Inferior parietal cortex (tissue), 1 donor: ENCODE measurements around the gene FGF1.

Experiments used
- DNase-seq: peaks from one replicate; pipeline ENCODE4 v3.0.0-alpha.2; 2016; ENCODE audit errors: extremely low spot score

The FGF1 gene

DNA sequence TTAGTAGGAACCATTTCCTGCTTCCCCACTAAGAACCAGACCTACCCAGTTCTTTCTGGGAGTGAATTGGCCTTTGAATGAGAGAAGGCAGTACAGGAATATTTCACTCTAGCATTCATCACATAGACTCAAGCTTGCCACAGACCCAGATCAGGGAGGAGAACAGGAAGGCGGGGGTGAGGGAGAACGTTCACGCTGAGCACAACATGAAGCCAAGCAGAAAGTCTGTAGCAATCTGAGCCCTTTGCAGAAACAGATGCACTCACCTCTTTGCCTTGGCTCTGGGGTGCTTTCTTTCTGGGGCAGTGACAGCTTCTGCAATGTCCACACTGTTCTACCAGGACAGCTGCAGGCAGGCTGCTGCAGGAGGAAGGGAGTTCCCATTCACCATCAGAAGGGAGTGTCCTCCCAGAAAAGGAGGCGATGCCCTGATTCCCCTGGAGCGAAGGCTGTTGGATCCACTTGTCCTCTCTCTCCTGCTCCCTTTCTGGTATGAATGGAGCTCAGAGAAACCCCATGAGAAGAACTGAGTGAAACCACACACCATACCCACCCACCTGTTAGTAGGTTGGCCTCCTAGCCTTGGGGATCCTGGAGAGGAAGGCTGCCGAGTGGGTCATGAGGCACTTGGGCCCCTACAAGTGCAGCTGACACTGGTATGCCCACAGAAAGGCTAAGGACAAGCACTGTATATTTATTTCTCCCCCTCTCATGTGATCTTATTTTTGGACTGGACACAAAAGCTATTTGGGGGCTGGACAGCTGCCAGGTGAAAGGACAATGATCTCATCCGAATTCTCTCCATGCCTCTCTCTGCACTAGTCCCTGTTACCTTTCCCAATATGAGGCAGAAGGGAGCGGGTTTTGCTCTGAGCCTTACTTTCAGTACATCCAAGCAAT, 11.7 kb upstream of the FGF1 start:
- no peak for DNase-seq

DNA sequence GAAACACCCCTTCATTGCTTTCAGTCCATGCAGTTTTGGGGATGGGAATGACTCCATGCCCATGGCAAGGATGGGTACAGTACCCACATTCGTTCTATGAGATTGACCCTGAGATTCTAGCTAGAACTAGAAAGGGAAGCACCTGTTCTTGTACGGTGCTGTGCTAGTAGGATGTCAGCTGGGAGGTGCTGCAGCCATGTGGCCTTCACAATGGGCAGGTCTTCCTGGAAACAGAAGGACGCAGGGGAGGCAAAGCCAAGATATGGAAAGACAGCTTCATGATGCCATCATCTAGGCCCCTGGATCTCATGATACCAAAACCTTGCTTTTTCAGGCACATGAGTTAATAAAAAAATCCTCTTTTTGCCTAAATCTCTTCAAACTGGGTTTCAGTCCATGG, 10.5 kb upstream of the FGF1 start:
- DNase-seq: no peak

DNA sequence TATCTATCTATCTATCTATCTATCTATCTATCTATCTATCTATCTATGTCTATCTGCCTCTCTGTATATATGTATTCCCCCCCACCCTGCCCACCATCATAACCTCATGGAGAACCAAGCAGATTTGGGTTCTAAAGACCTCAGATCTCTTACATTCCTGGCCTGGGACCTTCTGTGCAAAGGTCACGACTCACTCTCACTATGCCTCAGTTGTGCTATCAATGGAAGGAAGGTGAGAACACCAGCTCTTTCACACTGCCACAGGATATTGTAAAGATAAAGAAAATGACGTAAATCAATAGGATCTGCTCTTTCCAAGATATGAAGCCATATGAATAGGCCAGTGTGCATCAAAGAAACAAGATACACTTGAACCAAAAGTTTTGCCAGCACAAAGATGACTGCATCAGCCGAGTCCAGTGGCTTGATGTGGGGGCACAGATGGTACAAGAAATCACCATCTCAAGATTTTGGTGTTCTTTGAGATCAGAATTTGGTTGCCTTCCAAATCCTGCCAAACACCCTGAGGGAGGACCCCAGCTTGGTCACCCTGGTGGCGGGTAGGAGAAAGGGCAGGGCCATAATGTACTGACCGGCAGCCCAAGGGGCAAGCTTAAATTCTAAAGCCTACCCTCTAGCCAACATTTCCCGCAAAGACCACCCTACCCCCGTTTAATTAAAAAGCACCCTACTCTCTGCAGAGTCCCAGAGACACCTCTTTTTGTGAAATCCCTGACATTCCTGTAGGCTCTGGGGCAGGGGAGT, 8.4 kb upstream of the FGF1 start:
- no peak for DNase-seq

DNA sequence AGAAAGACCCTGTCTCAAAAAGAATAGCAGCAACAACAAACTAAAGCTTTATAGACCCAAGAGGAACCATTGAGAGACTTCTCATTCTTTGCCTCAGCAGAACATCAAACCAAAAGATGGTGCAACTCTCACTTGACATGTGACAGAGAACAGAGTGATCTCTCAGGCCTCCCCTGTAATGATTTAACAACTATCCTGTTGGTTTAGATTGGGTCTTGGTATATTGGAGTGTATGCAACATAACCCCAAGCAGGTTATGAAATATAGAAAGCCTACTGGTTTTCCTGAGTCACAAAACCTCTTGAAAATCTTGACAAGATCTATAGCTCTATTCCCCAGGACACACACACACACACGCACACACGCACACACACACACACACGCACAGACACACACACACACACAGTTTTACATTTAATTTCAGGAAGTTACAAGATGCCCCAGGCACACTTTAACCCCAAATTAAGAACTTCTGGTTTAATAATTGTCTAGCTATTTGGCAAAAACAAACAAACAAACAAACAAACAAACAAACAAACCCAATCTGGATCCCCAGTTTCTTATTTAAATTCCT, 6.5 kb upstream of the FGF1 start:
- DNase-seq: no peak

DNA sequence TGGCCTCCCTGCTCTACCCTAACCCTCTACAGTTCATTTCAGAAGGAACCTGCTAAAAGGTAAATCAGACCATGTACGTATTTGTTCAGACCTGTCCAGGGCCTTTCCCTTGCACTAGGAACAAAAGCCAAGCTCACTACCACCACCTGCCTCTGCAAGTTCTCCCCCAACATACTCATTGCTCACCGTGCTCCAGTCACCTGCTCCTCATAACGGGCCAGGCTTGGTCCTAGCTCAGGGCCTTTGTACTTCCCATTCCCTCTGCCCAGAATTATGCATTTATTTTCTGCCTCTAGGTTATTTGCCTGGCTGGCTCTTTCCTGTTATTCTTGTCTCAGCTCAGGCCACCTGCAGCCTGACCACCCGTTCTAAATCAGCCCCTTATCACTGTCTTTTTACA, 4.8 kb upstream of the FGF1 start:
- DNase-seq: no peak

DNA sequence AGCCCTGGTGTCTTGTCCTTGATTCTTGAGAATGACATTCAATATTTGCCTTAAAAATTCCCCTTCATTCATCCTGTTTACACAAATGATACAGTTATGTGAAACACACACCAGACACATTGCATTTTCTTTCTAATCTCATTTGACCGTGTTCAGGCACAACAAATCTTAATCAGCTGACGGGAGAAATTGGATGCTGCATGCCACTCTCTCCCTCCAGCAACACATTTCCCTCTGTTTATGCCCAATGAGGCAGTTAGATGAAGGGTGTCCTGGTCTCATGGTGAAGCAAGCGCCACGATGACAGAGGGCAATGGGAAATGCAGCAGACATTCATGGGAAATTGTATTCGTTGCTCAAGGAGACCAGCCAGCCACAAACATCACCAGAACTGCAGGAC, 3.2 kb upstream of the FGF1 start:
- DNase-seq: no peak

DNA sequence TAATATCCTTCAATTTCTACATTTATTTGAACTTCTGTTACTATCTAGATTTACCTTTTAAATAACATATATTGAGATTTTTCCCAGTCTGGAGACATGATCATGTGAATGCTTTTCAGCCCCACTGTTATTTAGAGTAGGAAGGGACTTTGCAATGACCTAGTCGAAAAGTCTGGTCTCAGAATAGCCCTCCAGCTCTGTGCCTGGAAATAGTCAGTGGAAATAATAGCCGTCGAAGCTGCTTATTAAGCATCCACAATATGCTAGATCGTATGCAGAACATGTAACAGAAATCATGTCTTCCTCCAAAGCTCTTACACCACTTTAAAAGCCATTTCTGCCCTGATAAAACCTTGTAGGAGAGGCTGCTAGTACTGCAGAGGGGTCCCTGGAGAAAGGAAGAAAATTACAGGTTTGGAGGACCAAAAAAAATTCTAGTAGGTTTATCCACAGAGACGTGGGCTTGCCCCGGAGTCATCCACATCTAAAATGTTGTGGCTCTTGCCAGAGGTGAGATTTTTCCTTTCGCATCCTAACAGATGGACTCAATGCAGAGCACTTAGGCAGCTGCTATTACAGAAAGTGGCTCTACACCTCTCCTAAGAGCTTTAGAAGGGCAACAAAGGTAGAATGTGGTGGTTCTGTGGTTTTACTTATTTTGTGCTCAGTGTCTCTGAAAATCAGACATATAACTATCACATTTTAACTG, 2.5 kb upstream of the FGF1 start:
- DNase-seq: no peak

DNA sequence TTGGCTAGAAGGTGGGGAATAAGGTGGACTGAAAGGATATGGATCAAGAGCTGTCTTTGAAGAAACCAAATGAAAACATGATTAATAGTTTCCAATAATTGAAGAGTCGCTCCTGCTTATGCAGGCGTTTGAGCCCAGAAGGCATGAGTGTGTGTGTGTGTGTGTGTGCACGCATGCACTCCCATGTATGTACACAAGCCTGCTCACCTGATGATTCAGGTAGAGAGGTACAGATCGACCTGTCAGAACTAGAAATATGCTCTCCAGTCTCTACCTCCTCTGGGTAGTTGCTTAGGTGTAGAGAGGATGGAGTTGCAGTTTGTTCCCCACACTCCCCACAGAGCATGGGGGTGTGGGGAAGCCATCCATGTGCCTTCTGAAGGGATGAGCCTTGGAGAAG, 1.1 kb upstream of the FGF1 start:
- no peak for DNase-seq

DNA sequence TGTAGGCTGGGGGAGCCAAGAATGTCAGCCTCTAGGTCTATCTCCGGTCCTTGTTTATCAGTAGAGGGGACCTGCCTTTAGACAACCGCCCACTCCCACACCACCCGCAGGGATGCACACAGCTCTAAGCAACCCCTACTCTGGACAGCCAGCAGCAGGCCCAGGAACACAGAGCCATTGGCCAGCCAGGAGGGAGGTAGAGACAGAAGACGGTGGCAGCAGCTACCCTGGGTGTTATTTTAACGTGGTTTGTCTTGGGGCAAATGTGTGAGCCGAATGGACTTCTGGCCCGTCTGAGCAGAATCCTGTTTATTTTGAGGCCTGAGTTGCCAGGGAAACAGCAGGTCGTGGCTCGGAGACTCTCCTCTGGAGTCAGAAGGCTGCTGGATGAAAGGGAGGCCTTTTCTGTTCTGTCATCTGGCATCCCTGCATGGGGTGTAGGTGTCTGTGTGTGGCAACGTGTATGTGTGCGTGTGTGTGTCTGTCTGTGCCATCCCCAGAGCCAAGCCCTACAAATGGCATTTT, 382 bp upstream of the FGF1 start:
- DNase-seq: peak; percentile 14

DNA sequence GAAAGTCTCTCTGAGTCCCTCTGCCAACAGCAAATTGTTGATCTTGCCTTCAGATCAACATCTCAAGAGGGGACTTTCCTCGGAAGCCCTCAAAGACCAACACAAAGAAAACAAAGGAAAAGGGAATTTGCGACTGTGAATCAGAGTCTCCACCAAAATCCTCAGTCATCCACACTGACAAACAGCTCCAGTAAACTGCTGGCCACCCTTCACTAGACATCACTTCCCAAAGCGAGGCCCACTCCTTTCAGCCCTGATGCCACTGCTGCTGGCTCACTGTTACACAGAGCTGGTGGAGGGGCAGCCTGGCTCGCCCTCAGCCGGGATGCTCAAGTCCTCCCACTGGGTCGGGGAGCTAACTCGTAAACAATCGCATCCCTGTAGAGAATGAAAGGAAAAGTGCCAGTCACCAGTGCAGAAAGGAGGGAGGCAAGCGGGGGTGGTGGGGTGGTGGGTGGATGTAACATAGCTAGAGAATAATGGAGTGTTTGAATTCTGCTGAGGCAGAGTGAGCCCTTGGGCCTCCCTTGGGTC, 1.3 kb downstream of the FGF1 start:
- peak; percentile 79 for DNase-seq

DNA sequence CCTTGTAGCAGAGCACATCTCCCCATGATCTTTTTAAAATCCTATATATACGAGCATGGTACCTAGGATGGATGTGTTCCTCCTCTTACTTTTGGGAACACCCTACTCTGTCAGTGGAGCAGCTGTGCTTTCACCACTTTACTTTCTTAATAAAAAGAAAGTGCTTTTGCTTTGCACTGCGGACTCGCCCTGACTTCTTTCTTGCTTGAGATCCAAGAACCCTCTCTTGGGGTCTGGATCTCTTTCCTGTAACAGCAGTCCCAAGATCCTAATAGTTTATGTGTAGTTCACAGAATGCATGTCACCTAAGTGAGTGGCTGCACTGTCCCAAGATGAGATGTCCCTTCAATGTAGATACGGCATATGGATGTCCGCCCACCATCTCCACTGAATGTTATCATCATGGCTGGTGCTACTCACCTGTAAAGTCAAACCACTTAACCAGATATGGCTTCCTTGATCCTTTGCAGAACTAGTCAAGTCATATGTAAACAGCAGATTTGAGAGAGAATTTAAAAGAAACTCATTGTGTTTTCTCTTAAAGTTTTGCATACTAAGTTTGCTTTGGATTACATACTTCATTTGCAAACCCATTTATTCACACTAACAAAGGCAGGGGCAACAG, 1.9 kb downstream of the FGF1 start:
- DNase-seq: peak; percentile 17

DNA sequence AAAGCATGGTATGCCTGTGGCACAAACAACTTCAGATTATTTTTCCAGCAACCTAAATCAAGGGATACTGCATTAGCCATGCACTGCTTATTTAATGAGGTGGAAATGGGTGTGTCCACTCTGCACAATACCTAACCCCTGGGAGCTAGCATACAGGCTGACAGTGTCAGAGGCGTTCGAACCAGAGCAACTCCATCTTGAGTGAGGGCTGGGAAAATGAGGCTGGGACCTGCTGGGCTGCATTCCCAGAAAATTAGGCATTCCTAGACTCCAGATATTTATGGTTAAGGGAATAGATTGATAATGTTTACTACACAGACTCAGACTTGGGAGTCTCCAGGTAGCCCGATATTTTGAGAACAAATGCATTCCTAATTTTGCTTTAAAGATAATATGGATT, 2.8 kb downstream of the FGF1 start:
- no peak for DNase-seq

DNA sequence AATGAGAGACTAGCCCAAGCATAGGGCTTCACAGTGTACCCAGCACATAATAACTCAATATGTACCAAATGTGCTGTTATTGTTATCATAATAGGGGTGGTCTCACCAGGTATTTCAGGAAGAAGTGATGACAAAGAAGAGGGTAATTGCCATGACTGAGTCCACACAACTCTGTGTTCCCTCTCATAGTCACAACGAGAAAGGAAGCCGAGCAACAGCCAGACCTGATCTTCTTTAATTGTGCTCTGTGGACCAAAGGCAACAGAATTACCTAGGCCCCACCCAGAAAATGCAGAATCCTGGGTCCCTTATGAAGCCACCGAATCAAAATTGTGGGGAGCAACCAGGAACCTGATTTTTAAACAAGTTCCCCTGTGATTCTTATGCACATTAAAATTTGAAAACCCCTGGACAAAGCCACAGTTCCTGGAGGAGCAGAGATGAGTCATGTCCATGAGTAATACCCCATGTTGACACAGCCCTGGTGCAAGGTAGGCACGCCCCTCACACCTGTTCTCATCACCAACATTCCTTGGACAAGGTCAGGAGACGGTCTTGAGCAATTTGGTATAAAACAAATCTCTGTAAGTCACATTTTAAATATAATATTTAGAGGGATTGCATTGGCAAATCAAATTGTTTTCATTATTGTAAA, 5.2 kb downstream of the FGF1 start:
- no peak for DNase-seq

DNA sequence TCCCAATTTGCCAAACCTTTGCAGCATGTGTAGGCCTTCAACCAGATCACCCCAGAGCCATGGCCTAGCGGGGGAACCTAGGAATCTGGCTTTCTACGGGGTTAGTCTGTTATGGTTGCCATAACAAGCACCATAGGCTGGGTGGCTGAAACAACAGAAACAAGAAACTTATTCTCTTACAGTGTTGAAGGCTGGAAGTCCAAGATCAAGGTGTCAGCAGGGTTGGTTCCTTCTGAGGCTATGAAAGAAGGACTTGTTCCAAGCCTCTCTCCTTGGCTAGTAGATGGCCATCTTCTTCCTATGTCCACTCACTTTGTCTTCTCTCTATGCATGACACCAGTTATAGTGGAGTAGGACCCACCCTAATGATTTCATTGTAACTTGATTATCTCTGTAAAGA, 6.1 kb downstream of the FGF1 start:
- DNase-seq: no peak

DNA sequence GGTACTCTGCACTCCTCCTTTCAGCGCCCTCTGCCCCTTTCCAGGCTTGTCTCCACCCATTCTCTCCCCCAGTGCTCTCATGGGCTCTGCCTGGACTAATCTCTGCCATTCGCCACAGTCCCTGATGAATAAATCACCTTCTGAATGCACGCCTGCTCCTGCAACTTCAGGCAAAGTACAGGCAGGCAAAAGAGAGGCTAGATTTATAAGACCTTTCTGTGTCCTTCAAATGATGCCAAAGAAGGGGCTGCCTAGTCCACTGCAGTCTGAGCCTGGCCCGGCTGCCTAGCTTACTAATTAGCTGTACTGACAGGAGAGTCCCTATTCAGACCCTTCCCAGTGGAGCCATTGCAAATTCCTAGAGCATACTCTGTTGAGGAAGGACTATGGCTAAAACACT, 7.4 kb downstream of the FGF1 start:
- no peak for DNase-seq

DNA sequence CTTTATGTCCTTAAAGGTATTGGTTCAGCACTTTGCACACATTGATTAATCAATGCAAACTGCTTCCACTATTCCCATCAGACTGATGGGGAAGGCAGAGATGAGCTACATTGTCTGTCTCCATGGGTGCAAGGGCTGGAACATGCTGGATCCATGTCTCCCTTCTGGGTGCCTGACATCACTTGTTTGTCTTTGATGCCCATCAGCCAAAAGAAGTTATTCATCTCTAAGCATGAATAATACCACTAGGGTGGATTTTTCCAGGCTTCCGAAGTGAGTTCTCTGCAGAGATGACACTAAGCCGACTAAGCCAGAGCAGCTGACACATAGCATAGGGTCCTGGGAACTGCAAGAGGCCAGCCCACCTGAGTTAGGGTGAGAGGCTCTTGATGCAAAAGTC, 8.7 kb downstream of the FGF1 start:
- no peak for DNase-seq

DNA sequence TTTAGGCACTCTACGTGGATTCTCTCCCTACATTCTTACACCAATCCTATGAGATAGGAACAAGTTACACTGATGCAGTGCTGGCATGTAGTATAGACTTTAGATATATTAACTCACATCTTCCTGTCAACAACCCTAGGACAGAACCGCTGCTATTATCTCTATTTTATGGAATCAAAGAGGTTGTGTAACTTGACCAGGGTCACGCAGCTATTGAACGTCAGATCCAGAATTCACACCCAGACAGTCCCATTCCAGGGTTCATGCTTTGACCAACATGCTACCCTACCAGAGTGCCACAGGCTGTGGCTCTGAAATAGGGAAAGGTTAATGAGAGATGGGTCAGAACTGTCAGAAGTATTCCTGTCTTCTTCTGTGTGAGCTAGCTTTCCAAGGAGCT, 9.6 kb downstream of the FGF1 start:
- DNase-seq: no peak

DNA sequence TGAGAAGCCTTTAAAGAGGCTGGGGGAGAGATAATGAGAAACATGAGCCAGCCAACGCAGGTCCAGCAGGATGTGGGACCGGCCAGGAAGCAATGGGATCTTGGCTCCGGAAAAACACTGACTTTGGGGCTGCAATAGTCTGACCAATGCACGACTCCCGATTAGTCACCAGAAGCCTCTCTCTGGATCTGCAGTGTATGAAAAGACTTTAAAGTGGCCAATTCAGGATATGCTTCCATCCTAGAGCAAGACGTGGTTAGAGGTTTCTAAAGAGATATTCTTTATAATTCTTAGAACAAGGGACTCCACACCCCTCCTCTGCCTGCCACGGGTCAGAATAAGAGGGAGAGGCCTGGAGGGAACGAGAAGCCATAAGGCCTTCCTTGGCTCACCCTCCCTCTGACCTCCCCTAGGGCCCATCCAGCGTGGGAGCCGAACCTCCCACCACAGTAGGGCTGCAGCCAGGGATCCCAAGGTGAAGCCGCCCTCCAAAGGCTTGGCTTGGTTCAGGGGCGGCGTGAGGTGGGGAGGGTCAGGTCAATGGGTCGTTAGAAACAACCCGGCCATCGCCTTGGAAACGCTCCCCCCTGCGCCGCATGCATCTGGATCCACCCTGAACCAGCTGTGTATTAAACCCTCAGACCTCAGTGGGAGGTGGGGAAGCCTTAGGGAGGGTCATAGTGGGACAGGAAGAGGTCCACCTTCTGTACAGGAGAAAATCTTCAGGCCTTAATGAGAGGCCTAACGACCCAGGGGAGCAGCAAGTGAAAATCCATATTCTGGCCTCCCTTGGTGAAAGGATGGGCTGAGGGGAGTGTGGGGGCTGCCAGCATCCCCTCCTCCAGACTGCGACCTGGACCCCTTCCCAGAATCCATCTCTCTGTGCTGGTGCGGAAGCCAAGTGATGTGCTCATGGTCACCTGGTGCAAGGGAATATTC, 11.1 kb downstream of the FGF1 start:
- DNase-seq: no peak

DNA sequence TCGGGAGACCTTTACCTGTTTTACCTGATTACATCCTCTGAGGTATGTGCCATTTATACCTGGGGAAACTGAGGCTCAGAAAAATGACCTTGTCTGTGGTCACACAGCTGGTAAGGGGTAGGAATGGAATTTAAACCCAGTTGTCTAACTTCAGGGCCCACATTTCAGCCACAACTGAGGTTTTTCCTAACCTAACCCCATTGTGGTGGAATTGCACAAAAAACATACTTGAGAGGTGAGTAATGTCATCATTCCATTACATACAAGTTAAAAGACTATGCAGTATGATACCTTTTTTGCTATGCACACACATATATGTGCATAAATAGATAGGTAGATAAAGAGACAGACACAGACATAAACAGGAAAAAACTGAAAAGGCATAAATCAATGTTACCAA, 14.1 kb downstream of the FGF1 start:
- DNase-seq: no peak

DNA sequence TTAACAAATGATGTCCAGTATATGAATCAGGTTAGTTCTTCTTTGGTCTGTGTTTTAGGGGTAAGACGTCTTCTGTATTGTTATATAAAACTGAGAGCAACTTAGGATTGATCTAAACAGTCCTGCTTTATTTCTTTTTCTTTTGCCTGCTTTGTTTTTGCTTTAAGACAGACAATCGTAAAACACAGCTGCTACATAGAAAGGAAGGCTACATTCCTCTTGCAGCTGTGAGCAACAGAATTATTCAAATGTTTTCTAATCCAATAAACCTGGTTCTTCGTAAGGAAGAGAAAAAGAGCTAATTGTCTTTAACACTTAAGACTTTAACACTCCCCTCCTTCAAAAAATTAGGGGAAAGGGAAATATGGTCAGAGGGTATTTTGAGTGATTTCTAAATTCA, 14.6 kb downstream of the FGF1 start:
- no peak for DNase-seq
